Stimulated activated CD4-positive, alpha-beta T cell treated with anti-CD3 and anti-CD28 coated beads, TNF-alpha, amount 100 ng/mL, for 24 hours (primary cell): ENCODE data around the gene RAB8B.
"Not testable (repeated sequence)": the region's sequence is repeated elsewhere in the genome, so short reads cannot be mapped to it uniquely, and the experiment has no call there.

Source experiments
- DNase-seq, 3 experiments: peaks; one replicate each; pipeline ENCODE4 v3.0.0-alpha.2; 2020; ENCODE audit warnings: low read depth in 3 of 3

Gene RAB8B

DNA sequence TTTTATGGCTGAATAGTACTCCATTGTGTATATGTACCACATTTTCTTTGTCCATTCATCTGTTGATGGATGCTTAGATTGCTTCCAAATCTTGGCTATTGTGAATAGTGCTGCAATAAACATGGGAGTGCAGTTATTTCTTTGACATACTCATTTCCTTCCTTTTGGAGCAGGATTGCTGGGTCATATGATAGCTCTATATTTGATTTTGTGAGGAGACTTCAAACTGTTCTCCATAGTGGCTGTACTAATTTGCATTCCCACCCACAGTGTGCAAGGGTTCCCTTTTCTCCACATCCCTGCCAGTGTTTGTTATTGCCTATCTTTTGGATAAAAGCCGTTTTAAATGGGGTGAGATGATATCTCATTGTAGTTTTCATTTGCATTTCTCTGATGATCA lies 47.7 kb downstream of the RAB8B start:
- not testable (repeated sequence) for DNase-seq

DNA sequence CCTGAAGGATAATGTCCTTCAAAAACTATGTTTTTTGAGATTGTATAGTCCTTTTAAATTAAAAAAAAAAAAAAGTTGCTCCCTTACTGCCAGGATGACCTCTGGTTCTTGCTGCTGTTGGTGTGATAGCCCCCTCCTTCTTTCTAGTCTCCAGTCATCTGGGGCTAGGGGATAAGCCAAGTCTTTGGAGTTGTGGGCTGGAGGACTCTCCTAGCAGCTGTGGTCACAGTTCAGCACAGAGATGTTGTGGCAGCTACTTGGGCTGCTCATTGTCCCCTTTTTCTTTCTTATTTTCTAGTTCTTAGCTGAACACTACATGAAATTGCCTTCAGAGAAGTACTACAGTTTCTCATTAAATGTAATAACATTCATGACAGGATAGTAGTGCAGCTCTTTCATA lies 48.8 kb downstream of the RAB8B start:
- no peak for DNase-seq

DNA sequence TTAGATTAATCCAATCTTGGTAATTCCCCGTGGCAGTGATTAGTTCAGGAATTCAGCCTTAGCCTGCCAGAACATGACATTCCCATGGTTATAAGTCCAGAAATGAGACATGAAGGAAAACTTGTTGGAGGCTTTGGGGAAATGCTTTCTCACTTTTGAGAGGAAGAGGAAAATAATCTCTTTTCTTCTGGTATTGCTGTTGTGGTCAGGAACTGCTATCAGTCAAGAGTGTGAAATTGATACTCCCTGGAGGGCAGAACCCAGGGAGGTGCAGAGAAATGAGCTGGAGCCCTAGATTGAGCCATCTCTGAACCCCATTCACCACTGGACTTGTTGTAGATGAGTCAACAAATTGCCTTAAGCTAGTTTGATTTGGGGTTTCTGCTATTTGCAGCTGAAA lies 49.4 kb downstream of the RAB8B start:
- DNase-seq = no peak

DNA sequence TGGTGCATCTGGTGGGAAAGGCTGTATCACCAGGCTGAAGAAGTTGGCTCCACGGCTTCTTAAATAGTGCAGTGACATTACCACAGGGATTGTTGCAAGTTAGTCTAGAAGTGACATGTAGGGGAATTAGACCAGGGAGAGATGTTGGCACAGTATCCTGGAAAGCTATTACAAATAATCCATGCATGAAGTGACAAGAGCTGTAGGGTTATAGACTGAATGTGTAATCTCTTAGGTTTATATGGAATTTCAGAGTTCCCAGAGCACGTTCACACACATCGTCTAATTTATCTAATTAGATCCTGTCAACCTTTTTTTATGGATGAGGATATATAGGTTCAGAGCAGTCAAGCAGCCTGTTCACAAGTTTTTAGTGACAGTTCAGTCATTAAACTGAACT lies 50.7 kb downstream of the RAB8B start:
- DNase-seq = no peak

DNA sequence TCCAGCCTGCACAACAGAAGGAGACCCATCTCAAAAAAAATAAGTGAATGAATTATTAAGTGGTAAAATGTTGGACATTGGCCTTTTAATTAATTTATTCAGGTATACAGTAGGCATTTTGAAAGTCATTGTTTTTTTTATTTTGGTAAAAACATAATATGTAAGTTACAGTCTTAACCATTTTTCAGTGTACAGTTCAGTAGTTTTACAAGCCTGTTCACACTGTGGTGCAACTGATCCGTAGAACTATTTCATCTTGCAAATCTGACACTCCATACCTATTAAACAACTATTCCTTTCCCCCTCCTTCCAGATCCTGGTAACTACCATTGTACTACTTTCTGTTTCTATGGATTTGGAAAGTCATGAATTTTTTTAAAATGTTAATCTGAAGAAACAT lies 51.9 kb downstream of the RAB8B start:
- no peak for DNase-seq

DNA sequence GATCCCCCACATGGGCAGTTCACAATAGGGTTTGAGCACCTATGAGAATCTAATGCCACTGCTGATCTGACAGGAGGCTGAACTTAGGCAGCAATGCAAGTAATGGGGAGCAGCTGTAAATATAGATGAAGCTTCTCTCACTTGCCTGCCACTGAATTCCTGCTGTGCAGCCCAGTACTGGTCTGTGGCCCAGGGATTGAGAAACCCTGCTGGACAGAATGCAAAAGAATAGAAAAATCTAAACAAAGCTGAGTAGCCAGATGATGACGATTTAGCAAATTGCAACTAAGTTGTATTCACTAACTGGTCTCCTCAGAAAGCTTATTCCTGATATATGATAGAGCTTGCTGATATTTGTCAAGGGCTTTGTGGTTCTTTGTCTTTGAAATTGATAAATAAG lies 53.7 kb downstream of the RAB8B start:
- no peak for DNase-seq

DNA sequence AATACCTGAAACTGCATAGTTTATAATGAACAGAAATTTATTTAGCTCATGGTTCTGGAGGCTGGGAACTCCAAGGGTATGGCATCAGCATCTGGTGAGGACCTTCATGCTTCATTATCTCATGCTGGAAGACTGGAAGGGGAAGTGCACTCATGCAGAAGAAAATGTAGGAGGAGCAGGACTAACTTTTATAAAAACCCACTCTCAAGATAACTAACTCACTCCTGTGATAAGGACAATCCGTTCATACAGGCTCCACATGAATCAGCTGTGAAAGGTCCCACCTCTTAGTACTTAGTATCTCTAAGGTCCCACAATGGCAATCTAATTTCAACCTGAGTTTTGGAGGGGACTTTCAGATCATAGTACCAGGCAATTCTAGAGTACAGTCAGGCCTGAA lies 54.4 kb downstream of the RAB8B start:
- DNase-seq = no peak

DNA sequence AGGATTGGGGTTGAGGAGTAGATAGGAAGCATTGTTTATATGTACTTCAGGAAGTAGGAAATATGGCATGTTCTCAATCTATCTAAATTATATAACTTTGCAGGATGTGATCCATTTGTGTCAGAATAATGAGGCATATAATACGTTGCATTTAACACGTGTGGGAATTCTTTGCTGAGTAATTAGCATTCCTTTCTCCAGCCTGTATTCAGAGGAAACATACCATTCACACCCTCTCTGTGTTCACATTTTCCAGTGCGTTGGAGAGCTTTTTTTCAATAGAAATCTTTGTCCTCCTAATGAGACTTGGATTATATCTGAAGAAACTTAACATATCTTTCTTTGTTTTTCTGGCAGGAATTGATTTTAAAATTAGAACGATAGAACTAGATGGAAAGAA lies 55.0 kb downstream of the RAB8B start:
- DNase-seq = no peak

DNA sequence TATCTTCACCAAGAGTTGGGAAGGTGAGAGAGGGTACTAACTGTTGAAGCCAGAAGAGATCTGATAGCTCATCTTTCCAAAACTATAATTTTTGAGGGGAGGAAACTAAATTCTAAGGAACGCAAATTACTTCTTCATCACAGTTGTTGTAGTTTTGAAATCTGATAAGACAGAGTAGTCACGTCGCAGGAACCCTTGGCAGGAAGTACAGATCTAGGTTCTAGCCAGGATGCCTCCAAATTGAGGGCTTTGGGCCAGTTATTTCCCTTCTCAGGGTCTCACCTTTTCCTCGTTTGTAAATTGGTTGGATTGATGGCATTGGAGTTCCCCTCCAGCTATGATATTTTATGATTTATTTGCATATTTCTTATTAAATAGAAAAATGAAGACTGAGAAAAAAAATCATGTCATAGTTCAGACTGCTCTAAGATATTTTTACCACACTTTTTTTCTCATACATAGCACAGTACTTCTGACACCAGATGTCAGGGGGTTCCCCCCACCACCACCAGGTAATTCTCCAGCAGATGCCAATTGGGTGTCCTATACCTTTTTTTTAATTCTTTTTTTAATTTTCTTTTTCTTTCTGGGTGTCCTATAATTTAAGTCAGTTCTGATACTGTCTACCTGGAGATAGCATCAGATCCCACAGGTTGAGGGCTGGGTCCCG lies 55.7 kb downstream of the RAB8B start:
- no peak for DNase-seq

DNA sequence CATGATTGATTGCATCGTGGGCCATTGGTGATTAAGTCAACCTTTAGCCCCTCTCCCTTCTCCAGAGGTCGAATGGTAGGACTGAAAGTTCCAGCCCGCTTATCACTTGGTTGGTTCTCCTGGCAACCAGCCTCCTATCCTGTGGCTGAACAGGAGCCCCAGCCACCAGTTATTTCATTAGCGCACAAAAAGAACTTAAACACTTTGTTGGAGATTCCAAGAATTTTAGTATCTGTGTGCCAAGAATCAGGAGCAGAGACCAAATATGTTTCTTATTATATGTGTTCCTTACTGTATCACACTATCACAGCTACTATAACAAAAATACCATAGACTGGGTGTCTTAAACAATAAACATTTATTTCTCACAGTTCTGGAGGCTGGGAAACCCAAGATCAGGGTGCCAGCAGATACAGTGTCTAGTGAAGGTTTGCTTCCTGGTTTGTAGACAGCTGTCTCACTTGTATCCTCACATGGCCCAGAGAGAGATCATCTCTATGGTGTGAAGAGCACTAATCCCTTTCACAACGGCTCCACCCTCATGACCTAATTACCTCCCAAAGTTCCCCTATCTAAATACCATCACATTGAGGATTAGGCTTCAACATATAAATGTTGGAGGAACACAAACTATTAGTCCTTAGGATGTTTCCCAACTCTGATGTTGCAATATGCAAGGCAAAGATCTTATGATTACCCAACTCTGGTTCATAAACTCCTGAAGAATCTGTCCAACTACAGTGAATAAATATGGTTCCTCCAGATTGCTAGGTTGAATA lies 57.5 kb downstream of the RAB8B start:
- DNase-seq = no peak

DNA sequence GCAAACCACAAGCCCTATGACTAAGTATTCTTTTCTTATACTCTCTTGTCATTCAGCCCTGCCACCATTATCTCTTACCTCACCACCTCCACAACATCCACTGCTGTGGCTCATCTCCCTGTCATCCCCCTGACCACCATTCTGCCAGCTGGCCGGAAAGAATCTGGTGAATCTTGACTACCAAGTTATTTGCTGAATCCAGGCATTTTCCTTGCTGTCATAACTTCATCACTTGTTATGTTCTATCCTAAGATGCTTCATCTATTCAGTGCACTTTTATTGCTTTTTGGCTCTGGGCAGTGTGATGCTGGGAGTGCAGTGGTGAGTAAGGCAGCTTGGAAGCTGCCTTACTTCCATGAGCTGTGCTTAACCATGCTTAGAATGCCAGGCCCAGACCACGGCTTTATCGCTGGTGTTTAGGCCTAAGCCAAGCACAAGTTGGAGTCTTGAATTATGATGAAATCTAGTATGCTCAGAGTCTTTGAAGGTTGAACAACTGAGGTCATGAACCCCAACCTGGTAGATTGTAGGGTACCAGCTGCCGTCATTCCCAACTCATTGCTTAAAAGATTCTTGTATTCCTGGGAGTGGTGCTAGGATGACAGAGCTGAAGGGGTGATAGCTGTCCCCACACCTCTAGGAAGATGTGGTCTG lies 61.0 kb downstream of the RAB8B start:
- DNase-seq = no peak

DNA sequence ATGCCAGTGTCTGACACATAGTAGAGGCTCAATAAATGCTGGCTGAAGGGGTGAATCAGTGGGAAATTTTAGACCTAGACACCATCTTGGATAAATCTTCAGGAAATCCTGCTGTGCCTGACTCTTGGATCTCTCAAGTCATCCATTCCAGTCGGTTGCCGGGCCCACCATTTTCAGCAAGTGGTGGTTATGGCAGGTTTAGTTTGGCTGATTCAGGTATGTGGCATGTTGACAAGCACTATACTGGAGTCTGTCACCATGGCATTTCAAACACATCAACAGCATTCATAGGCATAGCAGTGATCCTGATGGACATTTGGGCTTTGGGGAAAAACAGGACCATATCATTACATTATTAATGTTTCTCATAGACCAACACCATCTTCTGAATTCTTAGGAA lies 62.3 kb downstream of the RAB8B start:
- DNase-seq = no peak

DNA sequence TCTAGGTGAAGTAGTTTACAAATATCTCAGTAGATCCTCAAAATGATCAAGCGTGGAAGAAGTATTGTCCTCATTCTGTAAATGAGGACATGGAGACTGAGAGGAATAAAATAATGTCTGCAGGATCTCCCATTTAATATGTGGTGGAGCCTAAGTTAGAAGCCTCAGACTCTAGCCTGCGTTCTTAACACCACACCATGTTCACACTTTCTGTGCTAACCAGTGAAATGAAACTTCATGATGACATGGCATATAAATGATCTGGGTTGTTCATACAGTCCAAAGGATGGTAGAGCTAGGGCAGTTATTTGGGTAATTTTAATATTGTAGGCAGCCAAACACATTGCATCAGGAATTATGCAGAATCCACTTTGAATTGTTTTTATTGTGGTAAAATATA lies 62.9 kb downstream of the RAB8B start:
- DNase-seq = no peak

DNA sequence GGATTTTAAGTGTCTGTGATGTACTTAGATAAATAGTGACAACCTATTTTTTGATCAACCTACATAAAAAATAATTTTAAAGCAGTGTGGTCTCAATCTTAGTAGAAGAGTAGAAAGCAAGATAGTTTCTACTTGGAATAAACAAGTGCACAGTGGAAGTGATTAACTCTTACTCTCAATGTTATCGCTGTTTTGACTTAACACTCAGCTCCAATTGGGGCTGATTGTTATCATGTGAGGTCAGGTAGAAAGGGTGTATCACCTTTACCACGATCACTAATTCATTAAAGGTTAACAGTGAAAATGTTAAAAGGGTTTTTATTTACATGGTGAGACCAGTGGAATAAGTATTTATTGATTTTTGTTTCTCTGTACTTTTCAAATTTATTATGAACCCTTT lies 65.6 kb downstream of the RAB8B start:
- no peak for DNase-seq

DNA sequence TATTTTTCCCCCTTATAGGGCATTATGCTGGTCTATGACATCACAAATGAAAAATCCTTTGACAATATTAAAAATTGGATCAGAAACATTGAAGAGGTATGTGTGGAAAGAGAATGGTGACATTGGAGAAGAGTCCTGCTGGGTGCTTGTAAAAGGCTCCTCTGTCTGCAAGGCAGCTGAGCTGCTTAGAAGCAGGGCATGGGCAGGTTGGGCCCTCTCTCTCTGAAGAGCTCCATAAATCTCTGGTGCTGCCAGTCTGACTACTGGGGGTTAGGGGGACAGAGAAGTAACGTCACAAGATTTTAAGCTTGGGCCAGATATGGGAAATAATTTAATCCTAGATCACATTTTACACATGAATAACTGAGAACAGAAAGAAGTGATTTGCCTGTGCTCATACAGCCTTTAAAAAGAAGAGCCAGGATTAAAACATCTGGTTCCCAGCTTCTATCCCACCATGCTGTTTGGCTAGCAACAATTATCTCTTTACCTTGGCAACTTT lies 66.1 kb downstream of the RAB8B start:
- no peak for DNase-seq

DNA sequence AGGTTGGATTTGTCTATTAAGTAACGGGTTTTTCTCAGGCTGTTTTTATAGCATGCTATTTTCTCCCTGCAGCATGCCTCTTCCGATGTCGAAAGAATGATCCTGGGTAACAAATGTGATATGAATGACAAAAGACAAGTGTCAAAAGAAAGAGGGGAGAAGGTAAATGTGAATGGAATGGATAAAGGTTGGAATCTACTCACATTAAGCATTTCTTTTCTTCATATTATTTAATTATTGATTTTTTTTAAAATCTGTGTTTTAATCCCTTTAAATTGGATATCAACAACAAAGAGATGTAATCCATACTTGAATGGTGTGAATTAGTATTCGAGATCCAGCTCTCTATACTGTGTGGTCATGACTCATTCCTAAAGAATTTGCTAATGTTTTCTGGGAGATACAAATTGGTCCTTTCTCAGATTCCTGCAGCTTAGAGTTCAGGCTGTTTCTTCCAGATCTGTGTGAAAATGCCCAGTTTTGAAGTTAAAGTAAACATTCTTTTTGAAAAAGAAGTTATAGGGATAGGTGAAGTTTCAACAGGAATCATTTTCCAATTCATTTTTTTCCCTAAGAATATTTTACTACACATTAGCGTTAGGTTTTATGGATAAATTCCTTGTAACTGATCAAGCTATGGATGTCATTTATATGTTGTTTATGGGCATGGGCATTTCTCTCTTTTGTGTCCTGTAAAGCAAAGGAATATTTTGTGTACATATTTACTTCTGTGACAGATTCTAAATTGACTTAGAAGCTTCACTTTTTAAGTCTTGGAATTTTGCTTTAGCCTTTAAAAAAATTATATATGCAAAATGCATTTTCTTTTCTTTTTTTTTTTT lies 67.2 kb downstream of the RAB8B start:
- no peak for DNase-seq

DNA sequence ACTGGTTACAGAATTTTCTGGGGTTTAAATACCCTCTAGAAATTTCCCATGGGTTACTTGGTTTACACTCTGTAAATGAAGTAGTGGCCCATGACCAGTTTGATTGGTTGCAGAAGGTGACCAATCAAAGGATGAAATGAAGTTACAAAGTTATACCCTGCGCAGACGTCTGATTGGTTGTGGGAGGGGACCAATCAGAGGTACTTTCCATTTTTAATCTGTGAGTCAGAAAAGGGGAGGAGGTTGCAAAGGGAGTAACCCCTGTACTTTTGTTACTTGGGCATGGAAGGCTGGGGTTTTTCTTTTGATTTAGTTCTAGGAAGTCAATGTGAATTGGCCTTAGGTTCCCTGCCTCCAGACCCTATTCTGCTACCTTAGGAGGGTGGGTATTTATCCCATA lies 69.3 kb downstream of the RAB8B start:
- no peak for DNase-seq

DNA sequence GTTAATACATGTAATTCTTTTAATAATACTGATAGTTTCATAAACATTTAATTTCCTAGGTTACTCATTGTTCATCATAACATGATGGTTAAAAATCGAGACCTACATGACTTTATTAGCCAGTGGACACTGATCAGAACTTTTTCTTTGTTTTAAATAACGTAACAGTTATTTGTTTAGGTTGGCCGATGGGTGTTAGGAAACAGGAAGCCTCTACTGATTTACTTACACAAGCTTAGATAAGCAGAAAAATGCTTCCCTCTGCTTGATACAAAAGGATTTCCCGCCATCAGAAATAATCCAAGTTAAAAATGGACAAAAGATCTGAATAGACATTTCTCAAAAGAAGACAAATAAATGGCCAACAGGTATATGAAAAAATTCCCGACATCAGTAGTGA lies 71.4 kb downstream of the RAB8B start:
- DNase-seq = no peak

DNA sequence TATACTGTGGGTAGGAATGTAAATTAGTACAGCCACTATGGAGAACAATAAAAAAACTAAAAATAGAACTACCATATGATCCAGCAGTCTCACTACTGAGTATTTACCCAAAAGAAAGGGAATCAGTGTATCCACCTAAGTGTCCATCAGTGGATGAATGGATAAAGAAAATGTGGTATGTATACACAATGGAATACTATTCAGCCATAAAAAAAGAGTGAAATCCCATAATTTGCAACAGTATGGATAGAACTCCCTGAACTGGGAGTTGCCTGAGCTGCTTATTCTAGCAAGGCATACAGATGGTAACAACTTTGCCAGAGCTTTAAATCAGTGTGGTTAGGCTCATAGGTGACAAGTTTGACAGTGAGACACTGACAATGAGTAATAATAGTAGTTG lies 71.9 kb downstream of the RAB8B start:
- DNase-seq = no peak

DNA sequence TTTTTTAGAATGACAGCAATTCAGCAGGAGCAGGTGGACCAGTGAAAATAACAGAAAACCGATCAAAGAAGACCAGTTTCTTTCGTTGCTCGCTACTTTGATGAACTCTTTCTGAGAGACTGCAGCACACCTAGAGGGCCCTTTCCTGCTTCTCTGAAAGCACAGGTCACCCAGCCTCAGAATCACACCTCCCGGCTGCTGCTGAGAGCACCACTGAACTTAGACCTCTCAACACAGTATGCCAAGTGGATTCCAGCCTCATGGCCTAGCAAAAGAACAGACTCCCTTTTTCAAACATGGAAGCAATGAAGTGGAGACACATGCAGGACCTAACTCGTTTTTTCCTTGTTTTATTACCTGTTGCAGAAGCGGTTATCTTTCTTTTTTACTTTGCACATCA lies 74.1 kb downstream of the RAB8B start:
- no peak for DNase-seq

DNA sequence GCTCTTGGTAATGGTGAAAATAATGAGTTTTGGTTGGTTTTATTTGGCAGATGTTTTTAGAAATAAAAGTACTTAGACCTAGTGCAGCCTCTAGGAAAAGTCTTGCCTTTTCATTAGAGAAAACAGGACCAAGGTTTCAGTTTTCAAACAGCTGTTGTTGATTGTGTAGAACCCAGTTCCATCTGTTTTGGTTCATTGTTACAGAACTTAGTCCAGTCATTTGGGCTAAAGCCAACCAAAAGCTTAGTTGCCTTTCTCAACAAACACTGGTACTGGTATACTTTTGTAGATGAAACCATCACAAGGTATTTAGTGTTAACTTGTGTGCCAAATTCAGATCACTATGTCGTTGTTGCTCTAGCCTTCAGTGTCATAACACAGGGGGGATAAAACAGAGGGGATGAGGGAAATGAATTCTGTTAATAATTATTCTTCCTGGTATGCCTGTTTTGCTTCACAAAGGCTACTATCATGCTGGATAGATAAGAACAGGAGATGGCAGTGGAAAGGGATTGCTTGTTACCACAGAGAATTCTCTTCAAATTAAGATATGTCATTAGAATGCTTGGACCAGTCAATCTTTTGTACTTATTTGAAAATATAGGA lies 75.4 kb downstream of the RAB8B start:
- DNase-seq = no peak

DNA sequence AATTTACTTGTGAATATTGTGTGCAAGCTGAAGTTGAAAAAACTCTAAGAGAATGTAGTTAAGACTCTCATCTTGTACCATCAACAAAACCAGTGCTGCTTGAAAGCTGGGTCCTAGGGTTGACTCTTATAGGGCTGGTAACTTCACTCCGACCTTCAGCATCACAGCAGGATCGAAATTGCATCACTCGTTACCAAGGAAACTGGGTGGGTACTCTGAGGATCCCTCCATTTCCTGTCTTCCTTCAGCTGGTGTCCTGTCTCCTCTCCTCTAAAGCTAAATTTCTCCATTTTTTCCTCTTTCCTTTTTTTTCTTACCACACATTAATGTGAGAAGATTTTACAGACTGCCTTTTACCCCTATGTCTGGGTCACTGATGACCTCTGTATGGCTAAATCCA lies 85.0 kb downstream of the RAB8B start:
- no peak for DNase-seq
